Tibial nerve (tissue), 4 donors: ENCODE measurements around the gene DIP2B. TPM values are rescaled to one million over a fixed set of nuclear protein-coding genes. Genes with fewer than 3 reads are reported as not detected.
A peak's percentile ranks its signal among the peaks of the same experiment; 100 is the strongest.
"Not testable (repeated sequence)": the region's sequence is repeated elsewhere in the genome, so short reads cannot be mapped to it uniquely, and the experiment has no call there.

Experiments used
- DNase-seq, 2 donors: peaks; one replicate each; pipeline ENCODE4 v3.0.0-alpha.2; 2019; ENCODE audit warnings: low spot score in 2 of 2
- H3K27ac ChIP-seq, 4 donors: fragments of 200-600 bp; sonication (generic) in 3 of 4; one replicate each; pipeline ENCODE4 v1.5.1; 2017 to 2019; ENCODE audit warnings: mild to moderate bottlenecking in 1 of 4
- H3K27me3 ChIP-seq, 2 donors: fragments of 200-600 bp; sonication (generic) in 1 of 2; one replicate each; pipeline versions ENCODE4 v1.5.1 to v1.6.0; 2017 to 2019
- H3K36me3 ChIP-seq, 3 donors: fragments of 200-600 bp; sonication (generic); one replicate each; pipeline ENCODE4 v1.5.1; 2018 to 2019
- H3K4me1 ChIP-seq, 4 donors: fragments of 200-600 bp; sonication (generic) in 3 of 4; one replicate each; pipeline ENCODE4 v1.5.1; 2017 to 2019
- H3K4me3 ChIP-seq, 4 donors: fragments of 200-600 bp; sonication (generic) in 3 of 4; one replicate each; pipeline ENCODE4 v1.5.1; 2017 to 2019; ENCODE audit warnings: mild to moderate bottlenecking in 1 of 4, moderate library complexity in 1 of 4
- H3K9me3 ChIP-seq, 4 donors: fragments of 200-600 bp; sonication (generic) in 3 of 4; one replicate each; pipeline ENCODE4 v1.5.1; 2017 to 2019
- EP300 ChIP-seq, 2 donors: sonication (generic); formaldehyde crosslinking; IDR thresholded peaks; one replicate each; pipeline ENCODE4 v1.6.1; 2017; ENCODE audit warnings: antibody characterized with exemption in 2 of 2, mild to moderate bottlenecking in 1 of 2
- POLR2A ChIP-seq, 2 donors: fragments of 450-650 bp; IDR thresholded peaks; one replicate each; pipeline ENCODE4 v1.6.1; 2017; ENCODE audit warnings: antibody characterized with exemption in 2 of 2, mild to moderate bottlenecking in 2 of 2, moderate library complexity in 2 of 2
- WGBS, 2 donors: methylation state at CpG; one replicate each; pipeline ENCODE4 v1.1.5; 2018; 5-methylcytosine and 5-hydroxymethylcytosine counted together
- total RNA-seq, 4 donors: library from RNA; depleted of rRNA; stranded (reverse); fragments of >200 nt; gene quantifications; one replicate each; pipeline ENCODE4 v1.1.0, GENCODE V29; 2016
- TF ChIP-seq, protein P1 (sequence below), 5 experiments: fragments of 200-600 bp in 3 of 5; fragments of 450-650 bp in 2 of 5; sonication (generic) in 3 of 5; IDR thresholded peaks; one replicate each; pipeline ENCODE4 v1.5.1; 2016 to 2019; ENCODE audit warnings: antibody characterized with exemption in 5 of 5, mild to moderate bottlenecking in 3 of 5, moderate library complexity in 2 of 5

Gene DIP2B
- total RNA-seq, 4 donors from 2014 or later: 38.6 to 59.0 (median 44.8) TPM

DNA sequence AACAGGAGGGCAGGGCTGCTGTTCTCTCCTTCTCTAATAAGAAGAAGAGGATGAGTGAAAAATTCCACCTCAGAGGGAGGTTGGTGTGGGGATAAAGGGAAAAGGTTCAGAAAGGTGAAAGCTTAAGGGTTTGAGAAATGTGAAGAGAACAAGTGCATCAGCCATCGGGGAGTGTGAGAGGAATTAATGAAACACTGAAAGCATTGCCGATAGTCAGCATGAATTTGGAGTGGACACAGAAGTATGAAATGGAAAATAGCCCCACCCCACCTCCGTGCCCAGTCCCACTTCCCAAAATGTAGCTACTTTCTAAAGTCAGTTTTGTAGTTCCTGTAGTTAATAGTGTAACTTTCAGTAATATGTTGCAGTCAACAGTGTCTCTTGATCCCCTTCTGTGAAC, 33.4 kb downstream of the DIP2B start:
- TF ChIP-seq POLR2A (IDR thresholded peaks at IDR 0.05) (no peak), EP300 (IDR thresholded peaks at IDR 0.05) (peak in 1 of 2 donors; percentile 9)
- TF ChIP-seq, protein P1, sequence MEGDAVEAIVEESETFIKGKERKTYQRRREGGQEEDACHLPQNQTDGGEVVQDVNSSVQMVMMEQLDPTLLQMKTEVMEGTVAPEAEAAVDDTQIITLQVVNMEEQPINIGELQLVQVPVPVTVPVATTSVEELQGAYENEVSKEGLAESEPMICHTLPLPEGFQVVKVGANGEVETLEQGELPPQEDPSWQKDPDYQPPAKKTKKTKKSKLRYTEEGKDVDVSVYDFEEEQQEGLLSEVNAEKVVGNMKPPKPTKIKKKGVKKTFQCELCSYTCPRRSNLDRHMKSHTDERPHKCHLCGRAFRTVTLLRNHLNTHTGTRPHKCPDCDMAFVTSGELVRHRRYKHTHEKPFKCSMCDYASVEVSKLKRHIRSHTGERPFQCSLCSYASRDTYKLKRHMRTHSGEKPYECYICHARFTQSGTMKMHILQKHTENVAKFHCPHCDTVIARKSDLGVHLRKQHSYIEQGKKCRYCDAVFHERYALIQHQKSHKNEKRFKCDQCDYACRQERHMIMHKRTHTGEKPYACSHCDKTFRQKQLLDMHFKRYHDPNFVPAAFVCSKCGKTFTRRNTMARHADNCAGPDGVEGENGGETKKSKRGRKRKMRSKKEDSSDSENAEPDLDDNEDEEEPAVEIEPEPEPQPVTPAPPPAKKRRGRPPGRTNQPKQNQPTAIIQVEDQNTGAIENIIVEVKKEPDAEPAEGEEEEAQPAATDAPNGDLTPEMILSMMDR (IDR thresholded peaks at IDR 0.05): no peak
- 54 to 65% methylated on average over 3 of the region's 3 CpGs for WGBS, 2 donors
- H3K9me3 ChIP-seq: no peaks in the 10 kb centered on the region
- no peak overlapping the region for H3K4me3 ChIP-seq
- H3K4me1 ChIP-seq: peaks cover 0 to 45% (median 5%) of the 10 kb centered on the region in 4 donors
- H3K36me3 ChIP-seq: peaks cover 0 to 5% (median 0%) of the 10 kb centered on the region in 3 donors
- no peak for DNase-seq
- H3K27ac ChIP-seq: peak overlapping the region in 1 of 4 donors; percentile 24
- H3K27me3 ChIP-seq: no peaks in the 10 kb centered on the region

DNA sequence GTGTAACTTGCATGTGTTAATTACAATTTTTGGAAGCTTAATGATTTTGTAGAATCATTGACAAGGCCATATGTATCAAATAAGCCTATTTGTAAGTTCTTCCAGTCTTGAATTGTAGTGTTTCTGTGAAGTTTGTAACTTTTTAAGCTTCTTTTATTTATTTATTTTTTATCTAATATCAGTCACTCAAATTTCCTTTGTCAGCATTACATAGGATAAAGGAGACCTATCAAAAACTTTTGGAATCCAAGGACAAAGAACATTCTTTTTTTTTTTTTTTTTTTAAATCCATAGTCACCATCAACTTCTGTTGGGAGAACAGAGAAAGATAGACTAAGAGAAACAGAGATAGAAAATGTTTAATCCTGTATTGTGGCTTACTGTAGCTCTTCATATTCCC, 36.4 kb downstream of the DIP2B start:
- Histone ChIP-seq H3K27me3 (no peaks in the 10 kb centered on the region), H3K27ac (no peak overlapping the region), H3K4me3 (no peak overlapping the region), H3K36me3 (peaks cover 0 to 8% (median 0%) of the 10 kb centered on the region in 3 donors), H3K4me1 (peaks cover 0 to 38% (median 3%) of the 10 kb centered on the region in 4 donors), H3K9me3 (no peaks in the 10 kb centered on the region)
- no peak for DNase-seq
- TF ChIP-seq POLR2A (IDR thresholded peaks at IDR 0.05) (no peak), EP300 (IDR thresholded peaks at IDR 0.05) (no peak)
- TF ChIP-seq, protein P1 (IDR thresholded peaks at IDR 0.05): no peak

DNA sequence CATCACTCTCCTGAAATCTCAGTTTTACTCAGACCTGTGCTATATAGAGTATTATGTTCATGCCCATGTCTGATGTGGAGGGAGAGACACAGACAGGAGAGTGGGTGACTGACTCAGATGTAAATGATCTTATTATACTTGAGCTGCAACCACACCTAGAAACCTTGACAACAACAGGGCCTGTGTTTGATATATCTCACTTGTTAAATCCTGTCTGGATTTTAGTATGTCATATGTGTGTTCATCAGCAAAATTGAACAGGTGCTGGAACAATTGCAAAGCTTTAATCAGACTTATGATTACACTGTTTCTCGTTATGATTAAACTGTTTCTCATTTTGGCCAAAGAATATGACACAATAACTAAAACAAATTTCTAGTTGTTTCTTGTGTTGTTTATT, 37.7 kb downstream of the DIP2B start:
- no peak for DNase-seq
- Histone ChIP-seq H3K4me3 (no peak overlapping the region), H3K4me1 (peaks cover 0 to 44% (median 3%) of the 10 kb centered on the region in 4 donors), H3K36me3 (peaks cover 0 to 8% (median 0%) of the 10 kb centered on the region in 3 donors), H3K27ac (peak overlapping the region in 1 of 4 donors; percentile 26), H3K9me3 (no peaks in the 10 kb centered on the region), H3K27me3 (no peaks in the 10 kb centered on the region)
- 36 to 37% methylated on average over 1 of the region's 1 CpG for WGBS, 2 donors
- TF ChIP-seq, protein P1 (IDR thresholded peaks at IDR 0.05): no peak
- TF ChIP-seq EP300 (IDR thresholded peaks at IDR 0.05) (no peak), POLR2A (IDR thresholded peaks at IDR 0.05) (no peak)

DNA sequence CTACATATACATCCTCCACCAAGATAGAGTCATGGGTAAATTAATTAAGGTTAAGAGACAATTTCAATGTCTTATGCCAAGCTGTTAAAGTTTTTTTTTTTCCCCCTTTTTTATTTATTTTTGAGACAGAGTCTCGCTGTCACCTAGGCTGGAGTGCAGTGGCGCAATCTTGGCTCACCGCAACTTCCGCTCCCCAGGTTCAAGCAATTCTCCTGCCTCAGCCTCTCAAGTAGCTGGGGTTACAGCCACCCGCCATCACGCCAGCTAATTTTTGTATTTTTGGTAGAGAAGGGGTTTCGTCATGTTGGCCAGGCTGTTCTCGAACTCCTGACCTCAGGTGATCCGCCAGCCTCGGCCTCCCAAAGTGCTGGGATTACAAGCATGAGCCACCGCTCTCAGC, 38.4 kb downstream of the DIP2B start:
- WGBS, 2 donors: 90 to 96% methylated on average over 11 of the region's 11 CpGs
- peaks cover 0 to 42% (median 3%) of the 10 kb centered on the region in 4 donors for H3K4me1 ChIP-seq
- not testable (repeated sequence) for H3K27me3 ChIP-seq, DNase-seq, H3K9me3 ChIP-seq, H3K4me3 ChIP-seq, H3K36me3 ChIP-seq, H3K27ac ChIP-seq

DNA sequence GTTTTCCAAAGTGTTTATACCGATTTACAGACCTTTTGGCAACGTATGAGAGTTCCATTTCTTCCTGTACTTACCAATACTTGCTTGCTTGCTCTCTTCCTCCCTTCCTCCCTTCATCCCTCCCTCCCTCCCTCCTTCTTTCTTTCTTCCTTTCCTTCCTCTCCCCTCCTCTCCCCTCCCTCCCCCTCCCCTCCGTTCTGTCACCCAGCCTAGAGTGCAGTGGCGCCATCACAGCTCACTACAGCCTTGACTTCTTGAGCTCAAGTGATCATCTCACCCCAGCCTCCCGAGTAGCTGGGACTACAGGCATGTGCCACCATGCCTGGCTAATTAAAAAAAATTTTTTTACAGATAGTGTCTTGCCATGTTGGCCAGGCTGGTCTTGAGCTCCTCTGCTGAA, 40.4 kb downstream of the DIP2B start:
- no peak overlapping the region for H3K27ac ChIP-seq
- no peak for TF ChIP-seq POLR2A (IDR thresholded peaks at IDR 0.05)
- TF ChIP-seq, protein P1 (IDR thresholded peaks at IDR 0.05): no peak
- TF ChIP-seq EP300 (IDR thresholded peaks at IDR 0.05): no peak
- peaks cover 0 to 43% (median 3%) of the 10 kb centered on the region in 4 donors for H3K4me1 ChIP-seq
- no peak overlapping the region for H3K4me3 ChIP-seq
- peaks cover 0 to 8% (median 0%) of the 10 kb centered on the region in 3 donors for H3K36me3 ChIP-seq
- no peaks in the 10 kb centered on the region for H3K9me3 ChIP-seq
- no peak for DNase-seq
- WGBS, 2 donors: 81 to 88% methylated on average over 5 of the region's 5 CpGs
- no peaks in the 10 kb centered on the region for H3K27me3 ChIP-seq

DNA sequence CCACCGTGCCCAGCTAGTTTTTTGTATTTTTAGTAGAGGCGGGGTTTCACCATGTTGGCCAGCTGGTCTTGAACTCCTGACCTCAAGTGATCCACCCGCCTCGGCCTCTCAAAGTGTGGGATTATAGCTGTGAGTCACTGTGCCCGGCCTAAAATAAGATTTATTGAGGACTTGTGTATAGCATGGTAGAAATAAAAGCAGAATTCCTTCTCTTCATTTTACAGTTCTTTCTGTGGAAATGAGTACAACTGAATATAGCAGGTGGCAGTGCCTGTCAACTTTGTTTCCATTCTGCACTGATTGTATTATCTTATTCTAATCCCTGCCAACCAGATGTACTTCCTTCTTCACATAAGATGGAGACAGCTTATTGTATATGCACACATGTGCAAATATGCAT, 41.0 kb downstream of the DIP2B start:
- no peak for DNase-seq
- Histone ChIP-seq H3K4me1 (peaks cover 0 to 49% (median 3%) of the 10 kb centered on the region in 4 donors), H3K4me3 (no peak overlapping the region), H3K36me3 (peaks cover 0 to 8% (median 0%) of the 10 kb centered on the region in 3 donors), H3K27ac (no peak overlapping the region), H3K9me3 (no peaks in the 10 kb centered on the region), H3K27me3 (no peaks in the 10 kb centered on the region)
- whole genome bisulfite sequencing, 2 donors: 28 to 48% methylated on average over 5 of the region's 5 CpGs
- TF ChIP-seq EP300 (IDR thresholded peaks at IDR 0.05) (no peak), POLR2A (IDR thresholded peaks at IDR 0.05) (no peak)
- TF ChIP-seq, protein P1 (IDR thresholded peaks at IDR 0.05): no peak
